ENCODE measurements around the gene ATP1A2. TPM values are rescaled to one million over a fixed set of nuclear protein-coding genes. Genes with fewer than 3 reads are reported as not detected.

Gene ATP1A2
- total and polyA plus RNA-seq, 2 experiments from 2014 or later = 4.9 to 17.7 TPM

GRCh38 chr1:160177667-160178066, 62.1 kb downstream of the ATP1A2 start (continued):
- TF ChIP-seq REST (IDR thresholded peaks at IDR 0.05; ENCODE audit: unreplicated experiment) (no peak), NANOG (IDR thresholded peaks at IDR 0.05; ENCODE audit: borderline replicate concordance) (no peak), EZH2 (IDR thresholded peaks at IDR 0.05; ENCODE audit: low read depth, unreplicated experiment) (no peak), CTCF (conservative IDR thresholded peaks at IDR 0.05; ENCODE audit: low read depth in 2 of 2) (no peak), ZNF331 (CRISPR knock-in tag; IDR thresholded peaks at IDR 0.05; ENCODE audit: low read depth) (no peak), ZNF114 (CRISPR knock-in tag; IDR thresholded peaks at IDR 0.05) (no peak), POLR2AphosphoS5 (IDR thresholded peaks at IDR 0.05; ENCODE audit: low read depth) (no peak), JUNB (IDR thresholded peaks at IDR 0.05; ENCODE audit: unreplicated experiment) (no peak)

DNA sequence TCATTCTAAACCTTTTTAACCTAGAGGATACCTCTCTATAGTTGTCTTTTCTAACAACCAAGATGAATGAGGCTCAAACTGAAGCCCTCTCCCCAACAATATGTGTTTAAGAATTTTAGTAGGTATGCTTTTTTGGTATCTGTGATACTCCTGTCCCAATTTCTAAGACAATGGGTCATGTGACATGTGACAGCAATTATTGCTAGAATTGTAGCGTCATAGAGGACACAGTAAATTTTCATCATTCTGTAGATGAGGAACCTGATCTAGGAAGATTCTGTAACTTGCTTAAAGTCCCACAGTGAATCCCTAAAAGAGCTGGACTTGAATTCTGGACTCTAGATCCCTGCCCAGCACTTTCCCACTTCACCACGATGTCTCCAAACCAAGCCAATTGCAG, 63.2 kb downstream of the ATP1A2 start:
- no peaks in the 10 kb centered on the region for H3K79me2 ChIP-seq (replicated peaks; ENCODE audit: insufficient read depth)
- H3F3A ChIP-seq (replicated peaks; ENCODE audit: low read depth) = no peaks in the 10 kb centered on the region
- Mint-ChIP-seq H3K9me3 (no peaks in the 10 kb centered on the region; the same call in 1 of the 3 replicates), H3K4me3 (no peak overlapping the region), H3K36me3 (ENCODE audit: low read depth) (no peaks in the 10 kb centered on the region; the same call in 2 of the 3 replicates), H3K27ac (no peak overlapping the region), H3K27me3 (ENCODE audit: insufficient read depth, low read depth, poor library complexity) (peaks cover 7% of the 10 kb centered on the region), H3K4me1 (peaks cover 13% of the 10 kb centered on the region)
- peaks cover 5% of the 10 kb centered on the region for H3K9me2 ChIP-seq (ENCODE audit: insufficient read depth)
- H3K27me3 ChIP-seq (ENCODE audit: insufficient read depth) = no peaks in the 10 kb centered on the region
- peak overlapping the region; percentile 69; the same call in 1 of the 2 replicates for H2AFZ ChIP-seq
- peaks cover 12% of the 10 kb centered on the region; the same call in 1 of the 2 replicates for H3K4me1 ChIP-seq (ENCODE audit: insufficient read depth)
- no peak overlapping the region for H3K4me3 ChIP-seq
- H3K27ac ChIP-seq (ENCODE audit: low read depth) = no peak overlapping the region
- no peak overlapping the region for H3K4me2 ChIP-seq
- DNase-seq (ENCODE audit: low spot score) (no peak), ATAC-seq (no peak)
- no peaks in the 10 kb centered on the region for H4K20me1 ChIP-seq (replicated peaks; ENCODE audit: insufficient read depth)
- H3K36me3 ChIP-seq (ENCODE audit: insufficient read depth) = no peaks in the 10 kb centered on the region
- TF ChIP-seq CREB1 (CRISPR knock-in tag; IDR thresholded peaks at IDR 0.05; ENCODE audit: low read depth) (no peak), JUNB (IDR thresholded peaks at IDR 0.05; ENCODE audit: unreplicated experiment) (no peak), ZNF462 (CRISPR knock-in tag; IDR thresholded peaks at IDR 0.05) (no peak), STAT1 (IDR thresholded peaks at IDR 0.05; ENCODE audit: unreplicated experiment) (no peak), NANOG (IDR thresholded peaks at IDR 0.05; ENCODE audit: borderline replicate concordance) (no peak), CTCF (conservative IDR thresholded peaks at IDR 0.05; ENCODE audit: low read depth in 2 of 2) (no peak), ZNF331 (CRISPR knock-in tag; IDR thresholded peaks at IDR 0.05; ENCODE audit: low read depth) (no peak), POLR2AphosphoS5 (IDR thresholded peaks at IDR 0.05; ENCODE audit: low read depth) (no peak)
